EH (cell line): ENCODE results near the gene NEGR1.
A peak's percentile ranks its signal among the peaks of the same experiment; 100 is the strongest.

ENCODE experiments used
- DNase-seq: peaks from one replicate; pipeline ENCODE4 v3.0.0-alpha.2; 2015; ENCODE audit warnings: low read depth

Gene NEGR1

GRCh38 chr1:71561729-71562128 lies 720.6 kb downstream of the NEGR1 start:
- DNase-seq: peak; percentile 84

GRCh38 chr1:71561206-71561605 lies 721.1 kb downstream of the NEGR1 start:
- DNase-seq: peak; percentile 32

- DNase-seq: no peak
Observed at GRCh38 chr1:71559880-71560279, 722.5 kb downstream of the NEGR1 start.

GRCh38 chr1:71557138-71557537 lies 725.2 kb downstream of the NEGR1 start:
- DNase-seq: peak; percentile 2

- DNase-seq: no peak
Observed at GRCh38 chr1:71548398-71548890, 733.9 kb downstream of the NEGR1 start.

GRCh38 chr1:71542155-71542554 lies 740.2 kb downstream of the NEGR1 start:
- no peak for DNase-seq

GRCh38 chr1:71533950-71534349 lies 748.4 kb downstream of the NEGR1 start:
- DNase-seq: no peak

GRCh38 chr1:71532343-71532742 lies 750.0 kb downstream of the NEGR1 start:
- no peak for DNase-seq

GRCh38 chr1:71526824-71527223 lies 755.5 kb downstream of the NEGR1 start:
- DNase-seq: no peak

- DNase-seq: peak; percentile 25
Observed at GRCh38 chr1:71522721-71523120, 759.6 kb downstream of the NEGR1 start.

- DNase-seq: peak; percentile 33
Observed at GRCh38 chr1:71521655-71522264, 760.6 kb downstream of the NEGR1 start.

- DNase-seq: no peak
Observed at GRCh38 chr1:71511505-71511904, 770.8 kb downstream of the NEGR1 start.

- no peak for DNase-seq
Observed at GRCh38 chr1:71510725-71511124, 771.6 kb downstream of the NEGR1 start.

- peak; percentile 34 for DNase-seq
Observed at GRCh38 chr1:71509051-71509595, 773.2 kb downstream of the NEGR1 start.

- DNase-seq: no peak
Observed at GRCh38 chr1:71502006-71502405, 780.3 kb downstream of the NEGR1 start.

GRCh38 chr1:71498542-71498941 lies 783.8 kb downstream of the NEGR1 start:
- DNase-seq: no peak

- peak; percentile 35 for DNase-seq
Observed at GRCh38 chr1:71494163-71494562, 788.2 kb downstream of the NEGR1 start.

- DNase-seq: no peak
Observed at GRCh38 chr1:71492298-71493041, 789.9 kb downstream of the NEGR1 start.

- DNase-seq: peak; percentile 3
Observed at GRCh38 chr1:71490432-71490831, 791.9 kb downstream of the NEGR1 start.

GRCh38 chr1:71488555-71489252 lies 793.6 kb downstream of the NEGR1 start:
- DNase-seq: no peak

- no peak for DNase-seq
Observed at GRCh38 chr1:71473331-71473730, 809.0 kb downstream of the NEGR1 start.

- no peak for DNase-seq
Observed at GRCh38 chr1:71465093-71465492, 817.2 kb downstream of the NEGR1 start.

GRCh38 chr1:71464016-71464415 lies 818.3 kb downstream of the NEGR1 start:
- DNase-seq: peak; percentile 4
